GM20000 (cell line): ENCODE results near the gene CORO2A.

Experiments used
- DNase-seq: peaks from one replicate; pipeline ENCODE4 v3.0.0; 2012; ENCODE audit warnings: low spot score
- CTCF ChIP-seq: IDR thresholded peaks from 2 replicates; pipeline ENCODE4 v1.5.1; 2012; ENCODE audit warnings: mild to moderate bottlenecking, control low read depth; ENCODE audit errors: extremely low read depth, missing control alignments

Gene CORO2A

GRCh38 chr9:98191181-98191608 lies 1.2 kb downstream of the CORO2A start:
- no peak for TF ChIP-seq CTCF
- DNase-seq, result no peak

GRCh38 chr9:98190757-98191105 lies 1.7 kb downstream of the CORO2A start:
- no peak for TF ChIP-seq CTCF
- DNase-seq, result no peak

- TF ChIP-seq CTCF, result no peak
- DNase-seq, result no peak
These were observed 3.0 kb downstream of the CORO2A start for GRCh38 chr9:98189412-98189811.

- no peak for DNase-seq
- TF ChIP-seq CTCF, result no peak
These were observed 4.5 kb downstream of the CORO2A start for GRCh38 chr9:98187926-98188325.

- TF ChIP-seq CTCF, result no peak
These were observed 6.2 kb downstream of the CORO2A start for GRCh38 chr9:98186236-98186635.

GRCh38 chr9:98185611-98186171 lies 6.7 kb downstream of the CORO2A start:
- no peak for DNase-seq
- no peak for TF ChIP-seq CTCF

More at GRCh38 chr9:98186236-98186635, 6.2 kb downstream of the CORO2A start:
- no peak for DNase-seq

GRCh38 chr9:98185021-98185567 lies 7.3 kb downstream of the CORO2A start:
- TF ChIP-seq CTCF, result no peak
- DNase-seq, result no peak
